B cell (primary cell): Measurements from ENCODE around the gene TMEM132A.

Experiments used
- CTCF ChIP-seq: fragments of 200-600 bp; IDR thresholded peaks from one replicate; pipeline ENCODE4 v1.8.0; 2022; ENCODE audit warnings: antibody characterized with exemption, mild to moderate bottlenecking
- EZH2 ChIP-seq: IDR thresholded peaks from 2 replicates; pipeline ENCODE4 v1.6.1; 2012; ENCODE audit warnings: borderline replicate concordance, low read depth, mild to moderate bottlenecking, moderate library complexity, low read length; ENCODE audit not compliant: insufficient read depth, poor library complexity, severe bottlenecking

GRCh38 chr11:60924110-60924905 is at the start of gene TMEM132A:
- TF ChIP-seq CTCF: no peak
- no peak for TF ChIP-seq EZH2
